AG08395 (cell line): ENCODE data around the gene MSI2.

Experiments used
- DNase-seq: peaks from one replicate; pipeline ENCODE4 v3.0.0; 2012; ENCODE audit warnings: mixed read lengths, low spot score

The MSI2 gene

DNA sequence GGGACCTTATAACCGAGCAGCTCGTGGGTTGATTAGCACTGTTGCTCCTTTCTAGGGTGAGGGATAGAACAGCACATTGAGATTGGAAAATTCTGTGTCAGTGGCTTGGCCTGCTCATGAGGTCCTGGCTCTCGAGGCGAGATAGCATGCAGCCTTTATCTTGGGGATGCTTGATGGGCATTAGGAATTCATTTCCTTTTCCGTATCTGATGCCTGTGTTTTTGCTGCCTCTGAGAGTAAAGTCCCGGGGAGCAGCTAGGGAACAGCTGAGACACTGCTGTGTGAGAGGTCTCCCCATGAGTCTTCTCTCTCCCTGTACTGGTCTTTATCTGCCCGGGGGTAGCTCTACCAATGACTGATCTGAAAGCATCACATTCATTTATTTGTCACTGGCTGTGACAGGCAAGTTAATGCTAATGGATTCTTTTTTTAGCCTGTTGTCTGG lies 14.5 kb downstream of the MSI2 start:
- DNase-seq, result no peak

DNA sequence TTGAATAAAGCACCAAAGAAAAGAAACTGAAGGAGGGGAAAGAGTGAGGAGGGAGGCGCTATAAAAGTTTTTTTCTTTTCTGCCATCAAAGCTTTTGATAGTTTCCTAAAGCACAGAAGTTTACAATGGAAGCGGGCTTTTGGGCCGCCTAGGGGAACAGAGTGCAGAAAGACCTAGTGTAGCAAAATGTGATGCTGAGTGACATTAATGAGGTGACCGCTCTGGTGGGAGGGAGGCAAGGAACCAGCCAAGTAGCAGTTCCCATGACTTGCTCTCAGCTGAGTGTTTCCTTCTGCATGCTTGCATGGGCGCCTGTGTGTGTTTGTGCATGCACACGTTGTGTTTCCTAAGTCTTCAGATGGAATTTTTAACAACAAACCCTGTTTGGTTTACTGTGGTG lies 15.5 kb downstream of the MSI2 start:
- DNase-seq, result no peak

DNA sequence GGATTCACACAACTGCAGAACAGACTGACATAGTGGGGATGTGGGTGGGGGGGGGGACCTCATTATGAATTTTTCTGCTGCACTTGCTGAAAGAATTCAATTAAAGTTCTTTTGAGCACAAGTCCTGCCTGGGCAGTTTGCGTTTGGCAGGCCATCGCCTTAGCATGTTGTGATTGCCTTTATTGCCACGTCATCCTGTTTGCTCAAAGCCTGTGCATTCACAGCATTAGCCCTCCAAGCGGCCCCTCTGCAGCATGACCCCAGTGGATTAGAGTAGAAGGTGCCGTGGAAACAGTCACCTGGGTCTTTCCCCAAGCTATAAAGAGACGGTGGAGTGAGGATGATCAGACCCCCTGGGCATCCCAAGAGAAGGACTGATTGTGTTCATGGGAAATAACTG lies 17.2 kb downstream of the MSI2 start:
- DNase-seq, result no peak

DNA sequence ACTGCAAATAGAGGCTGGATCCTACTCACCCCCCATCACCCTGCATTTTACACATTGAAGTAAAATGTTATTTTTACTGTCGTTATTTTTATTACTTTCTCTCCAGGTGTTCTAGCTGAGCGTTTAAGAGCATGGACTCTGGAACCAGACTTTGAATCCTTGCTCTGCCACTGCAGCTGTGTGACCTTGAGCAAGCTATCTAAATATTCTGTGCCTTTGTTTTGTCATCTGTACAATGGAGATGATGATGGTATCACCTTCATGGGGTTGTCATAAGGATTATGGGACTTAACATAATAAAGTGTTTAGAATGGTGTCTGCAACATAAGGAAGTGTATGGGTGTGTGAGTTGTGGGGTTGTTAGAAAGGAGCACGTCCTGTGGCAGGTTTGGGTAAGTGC lies 17.8 kb downstream of the MSI2 start:
- DNase-seq, result no peak

DNA sequence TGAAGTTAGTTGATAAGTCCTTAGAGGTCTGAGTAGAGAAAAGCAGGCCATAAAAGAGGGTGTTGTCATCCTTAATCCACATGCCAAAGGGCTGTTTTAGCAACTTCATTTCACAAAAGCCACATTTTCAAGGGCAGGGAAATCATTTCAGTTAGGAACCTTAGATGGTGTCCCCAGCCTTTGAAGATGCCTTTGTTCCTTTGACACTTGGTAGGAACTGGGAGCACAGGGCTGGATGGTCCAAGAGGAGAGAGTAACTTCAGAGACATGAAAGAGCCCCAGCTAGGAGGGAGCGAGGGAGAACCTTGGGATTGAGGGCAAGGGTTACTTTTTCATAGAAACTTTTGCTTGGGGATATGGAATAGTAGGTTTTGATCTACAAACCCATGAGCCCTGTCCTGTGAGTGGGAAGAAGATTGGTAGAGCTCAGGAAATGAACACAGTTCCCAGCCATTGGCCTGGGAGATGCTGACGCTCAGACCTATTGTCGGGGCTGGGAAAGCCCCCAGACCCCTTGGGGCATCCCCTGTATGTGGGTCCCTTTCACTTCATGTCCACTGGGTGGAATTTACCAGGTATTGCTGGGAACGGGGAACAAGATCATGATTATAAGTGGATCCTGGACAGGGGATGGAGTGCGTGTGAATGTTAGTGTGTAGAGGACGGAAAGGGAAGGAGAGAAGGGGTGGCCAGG lies 18.9 kb downstream of the MSI2 start:
- DNase-seq, result no peak

DNA sequence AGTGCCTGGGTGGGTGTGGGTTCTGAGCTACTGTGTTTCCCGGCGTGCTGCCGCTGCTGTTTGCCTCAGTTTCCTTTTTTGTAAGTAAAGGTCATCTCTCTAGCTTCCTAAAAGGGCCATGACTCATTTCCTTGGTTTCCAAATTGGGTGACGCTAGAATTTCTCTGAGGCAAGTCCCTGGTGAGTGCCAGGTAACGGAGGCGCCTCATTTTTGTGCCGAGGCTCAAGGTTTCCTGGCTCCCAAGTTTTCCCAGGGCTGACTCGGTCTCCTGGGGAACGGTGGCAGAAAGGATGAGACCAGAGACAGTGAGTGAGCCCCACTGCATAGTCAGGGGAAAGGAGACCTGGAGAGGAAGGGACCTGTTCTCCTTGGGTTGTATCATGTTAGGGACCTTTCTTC lies 20.3 kb downstream of the MSI2 start:
- no peak for DNase-seq

DNA sequence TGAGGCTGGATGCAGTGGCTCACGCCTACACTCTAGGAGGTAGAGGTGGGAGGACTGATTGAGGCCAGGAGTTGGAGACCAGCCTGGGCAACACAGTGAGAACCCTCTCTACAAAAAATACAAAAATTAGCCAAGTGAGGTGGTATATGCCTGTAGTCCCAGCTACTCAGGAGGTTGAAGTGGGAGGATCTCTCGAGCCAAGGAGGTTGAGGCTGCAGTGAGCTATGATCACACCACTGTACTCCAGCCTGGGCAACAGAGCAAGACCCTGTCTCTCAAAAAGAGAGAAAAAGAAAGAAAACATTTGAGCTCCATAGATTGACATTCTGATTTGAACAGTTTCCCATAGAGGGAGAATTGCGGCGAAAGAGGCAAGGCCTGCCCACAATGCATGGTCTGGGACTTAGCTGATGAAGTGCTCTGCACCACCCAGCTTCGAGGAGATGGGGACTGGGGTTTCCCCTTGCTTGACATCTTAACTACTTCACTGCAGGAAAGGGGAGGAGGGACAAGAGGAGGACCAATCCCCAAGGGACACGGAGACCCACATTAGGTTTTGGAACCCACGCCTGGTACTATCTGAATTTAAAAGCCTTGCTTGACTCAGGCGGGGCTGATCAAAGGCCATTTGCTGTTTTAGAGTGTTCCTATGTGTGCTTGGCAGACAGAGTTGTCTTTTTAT lies 21.7 kb downstream of the MSI2 start:
- no peak for DNase-seq

DNA sequence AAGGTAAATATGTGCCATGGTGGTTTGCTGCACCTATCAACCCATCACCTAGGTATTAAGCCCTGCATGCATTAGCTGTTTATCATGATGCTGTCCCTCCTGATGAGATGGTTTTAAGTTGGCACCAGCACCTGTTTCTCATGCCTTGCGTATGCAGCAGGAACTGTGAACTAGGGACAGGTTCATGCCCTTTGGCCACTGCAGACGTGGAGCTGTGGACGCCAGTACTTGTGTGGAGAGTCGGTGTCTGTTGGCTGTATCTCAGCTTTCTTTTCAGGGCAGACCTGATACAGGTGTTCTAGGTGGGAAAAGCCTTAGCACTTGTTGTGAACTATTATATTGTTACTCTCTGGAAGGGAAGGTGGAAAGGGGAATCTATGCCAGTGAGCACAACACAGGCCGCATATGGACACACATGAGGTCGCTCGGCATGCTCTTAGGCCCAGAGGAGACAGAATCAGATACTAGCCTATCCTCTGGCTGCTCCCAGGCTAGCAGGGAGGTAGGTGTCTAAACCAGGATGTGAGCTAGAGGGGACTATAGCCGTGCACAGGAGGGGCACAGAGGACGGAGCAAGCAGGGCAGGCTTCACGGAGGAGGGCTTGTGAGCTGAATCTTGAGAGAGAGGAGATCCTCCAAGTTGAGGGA lies 22.5 kb downstream of the MSI2 start:
- DNase-seq, result no peak

DNA sequence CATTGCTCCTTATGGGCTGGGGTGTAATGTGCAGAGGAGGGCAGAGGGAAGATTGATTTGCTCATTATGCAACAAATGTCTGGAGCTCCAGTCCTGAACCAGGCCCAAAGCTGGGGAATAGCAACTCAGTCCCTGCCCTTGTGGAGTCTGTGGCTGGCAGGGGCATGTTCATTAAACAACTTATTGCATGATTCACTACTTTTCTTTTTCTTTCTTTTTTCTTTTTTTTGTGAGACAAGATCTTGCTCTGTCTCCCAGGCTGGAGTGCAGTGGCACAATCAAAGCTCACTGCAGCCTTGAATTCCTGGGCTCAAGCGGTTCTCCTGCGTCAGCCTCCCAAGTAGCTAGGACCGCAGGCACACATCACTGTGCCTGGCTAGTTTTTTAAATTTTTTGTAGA lies 23.1 kb downstream of the MSI2 start:
- DNase-seq, result no peak

DNA sequence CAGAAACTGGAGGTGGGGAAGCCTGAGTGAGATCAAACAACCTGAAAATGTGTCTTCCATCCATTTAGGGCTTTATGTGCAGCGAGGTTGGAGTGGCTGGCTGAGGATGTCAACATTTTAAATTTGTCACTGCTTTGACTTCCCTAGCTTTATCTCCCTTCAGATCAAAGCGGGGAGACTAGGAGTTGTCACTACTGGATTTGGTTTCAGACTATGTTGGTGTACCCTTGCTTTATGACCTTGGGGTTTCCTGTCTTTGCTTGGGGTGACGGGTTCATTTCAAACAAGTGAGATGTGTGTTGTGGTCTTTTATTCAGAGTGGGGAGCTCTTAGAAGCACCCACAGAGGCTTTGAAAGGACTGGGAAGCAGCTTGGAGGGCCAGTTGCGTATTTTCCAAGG lies 25.6 kb downstream of the MSI2 start:
- DNase-seq, result no peak

DNA sequence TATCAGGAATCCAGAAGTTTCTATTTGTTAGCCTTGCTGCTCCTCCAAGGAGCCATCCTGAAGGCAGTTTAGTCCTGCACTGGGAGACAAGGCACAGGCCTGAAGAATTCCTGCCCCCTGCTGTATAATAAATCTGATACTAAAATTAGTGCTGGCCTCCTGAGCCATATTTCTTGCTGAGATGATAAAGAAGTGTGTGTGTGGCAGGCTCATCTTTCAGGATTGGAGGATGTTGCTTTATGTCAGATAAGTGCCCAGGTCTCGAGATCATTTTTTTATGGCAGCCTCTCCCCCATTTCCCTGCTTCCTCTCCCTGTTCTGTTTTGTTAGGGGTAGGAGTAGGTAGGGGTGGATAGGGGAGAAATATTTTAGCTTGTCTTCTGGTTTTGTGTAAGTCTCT lies 26.0 kb downstream of the MSI2 start:
- DNase-seq, result no peak

DNA sequence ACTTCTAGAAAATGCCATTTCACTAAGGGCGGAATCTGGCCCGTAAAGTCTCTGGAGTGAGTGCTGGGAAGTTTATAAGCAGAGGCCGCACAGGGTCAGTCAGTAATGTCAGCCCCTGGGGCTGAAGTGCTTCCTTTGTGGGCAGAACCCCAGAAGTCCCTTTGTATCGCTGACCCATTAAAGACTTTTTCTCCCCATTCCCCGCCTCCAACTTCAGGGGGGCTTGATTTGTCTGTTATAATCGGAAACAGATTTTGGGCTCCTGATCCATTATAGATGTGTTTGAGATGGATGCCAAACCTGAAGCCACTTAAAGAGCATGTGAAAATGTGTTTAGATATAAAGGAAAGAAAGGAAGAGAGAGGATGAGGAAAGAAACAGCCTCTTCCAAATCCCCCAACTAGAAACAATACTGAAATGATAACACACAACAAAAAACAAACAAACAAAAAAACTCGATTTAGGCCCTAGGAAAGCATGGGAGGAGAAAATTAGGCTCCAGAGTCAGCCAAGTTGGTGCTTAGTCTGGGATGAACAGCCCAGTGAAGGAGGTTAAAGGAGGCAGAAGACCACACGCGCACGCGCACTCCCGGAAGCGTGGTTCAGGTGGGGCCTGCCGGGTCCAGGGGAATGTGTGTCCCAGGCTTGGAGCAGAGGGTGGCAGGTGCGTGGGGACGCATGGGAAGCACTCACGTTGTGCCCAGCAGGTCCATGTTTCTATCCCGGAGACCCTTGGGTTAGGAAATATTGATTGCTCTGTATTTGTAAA lies 27.1 kb downstream of the MSI2 start:
- DNase-seq, result no peak

DNA sequence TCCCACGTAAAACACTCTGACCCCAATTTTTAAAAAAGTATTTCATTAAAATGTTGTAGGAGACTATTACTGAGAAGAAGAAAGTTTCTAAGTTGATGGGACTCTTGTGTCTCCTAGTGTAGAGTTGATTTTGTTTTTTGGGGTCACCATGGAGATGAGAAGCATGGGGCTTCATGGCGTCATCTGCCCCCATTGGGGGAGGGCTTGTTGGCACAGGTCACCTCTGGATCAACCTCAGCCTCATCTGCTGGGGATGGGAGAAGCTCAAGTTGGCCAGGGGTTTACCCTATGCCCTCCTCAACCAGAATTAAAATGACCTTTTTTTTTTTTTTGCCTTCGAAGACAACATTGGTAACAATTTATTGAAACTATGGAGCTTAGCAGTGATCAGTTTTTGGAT lies 28.3 kb downstream of the MSI2 start:
- DNase-seq, result no peak

DNA sequence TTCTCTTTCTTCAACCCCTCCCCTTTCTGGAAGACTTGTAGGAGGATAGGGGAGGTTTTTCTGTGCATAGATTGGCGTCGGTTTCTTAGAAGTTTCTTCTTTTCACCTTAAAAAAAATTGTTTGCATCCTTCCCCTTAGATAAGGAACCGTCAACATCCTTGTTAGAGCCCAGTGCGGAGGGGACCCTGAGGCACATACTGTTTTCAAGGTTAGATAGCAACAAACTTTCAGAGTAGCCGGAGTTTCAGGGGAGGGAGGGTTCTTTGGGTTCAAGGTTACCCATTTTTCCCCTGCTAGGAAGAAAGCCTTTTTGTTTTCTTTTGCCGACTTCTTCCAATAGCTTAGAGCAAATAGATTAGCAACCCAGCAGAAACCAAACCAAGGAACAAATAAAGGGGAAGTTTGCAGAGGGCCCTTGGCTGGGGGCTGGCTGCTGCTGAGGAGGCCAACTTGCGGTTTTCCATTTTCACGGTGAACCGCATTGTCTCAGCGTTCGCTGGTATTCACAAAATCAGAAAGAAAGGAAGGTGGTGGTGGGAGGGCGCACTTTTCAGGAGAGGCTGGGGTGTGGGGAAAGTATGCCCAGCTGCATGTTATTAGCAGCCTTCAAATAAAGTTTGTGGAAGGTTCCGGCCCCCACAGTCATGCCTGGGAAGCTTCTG lies 28.8 kb downstream of the MSI2 start:
- DNase-seq, result no peak

DNA sequence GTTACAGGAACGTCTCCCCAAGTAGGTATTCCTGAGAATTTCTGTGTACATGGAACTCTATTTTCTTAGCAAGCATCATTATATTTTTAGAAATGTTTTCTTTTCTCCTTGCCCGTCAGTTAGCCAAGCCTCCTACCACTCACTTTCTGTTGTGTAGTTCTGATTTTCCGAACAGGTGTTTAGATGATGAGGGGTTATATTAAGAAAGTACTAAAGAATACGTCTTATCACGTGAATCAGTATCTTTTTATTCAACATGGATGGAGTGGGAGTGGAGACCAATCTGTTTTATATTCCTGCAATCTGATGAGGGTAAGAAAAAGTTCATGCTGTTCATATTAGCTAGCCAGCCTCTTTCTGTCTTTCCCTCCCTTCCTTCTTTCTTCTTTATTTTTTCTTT lies 29.4 kb downstream of the MSI2 start:
- DNase-seq, result no peak

DNA sequence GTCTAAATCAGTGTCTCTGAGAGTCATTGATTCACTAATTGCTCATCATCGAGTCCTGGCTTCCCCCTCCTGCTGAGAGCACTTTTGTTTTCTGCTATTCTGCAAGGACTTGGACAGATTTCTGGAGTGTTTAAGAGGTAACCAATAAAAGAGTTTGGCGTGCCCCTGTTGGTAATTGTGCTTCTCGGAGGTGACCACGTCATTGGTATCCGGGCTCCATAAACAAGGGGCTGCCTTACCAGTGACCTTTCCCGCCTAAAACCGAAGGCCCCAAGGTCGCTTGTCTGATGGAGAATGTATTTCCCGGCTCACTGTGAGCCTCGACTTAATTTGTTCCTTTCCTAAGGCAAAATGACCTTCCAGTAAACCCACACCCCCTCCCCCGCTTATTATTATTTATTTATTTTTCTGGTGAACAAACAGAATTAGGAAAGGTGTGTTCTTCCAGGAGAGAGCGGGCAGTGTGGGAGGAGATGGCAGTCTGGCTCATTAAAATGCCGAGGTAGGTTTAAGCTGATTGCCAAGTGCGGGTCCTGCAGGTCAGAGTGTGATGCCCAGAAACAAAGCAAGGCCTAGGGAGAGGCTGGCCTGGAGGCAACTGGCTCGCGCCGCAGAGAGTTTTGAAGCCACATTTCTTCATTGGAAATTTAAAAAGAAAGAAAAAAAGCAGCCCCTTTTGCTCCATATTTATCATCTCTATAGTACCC lies 30.2 kb downstream of the MSI2 start:
- DNase-seq, result no peak

DNA sequence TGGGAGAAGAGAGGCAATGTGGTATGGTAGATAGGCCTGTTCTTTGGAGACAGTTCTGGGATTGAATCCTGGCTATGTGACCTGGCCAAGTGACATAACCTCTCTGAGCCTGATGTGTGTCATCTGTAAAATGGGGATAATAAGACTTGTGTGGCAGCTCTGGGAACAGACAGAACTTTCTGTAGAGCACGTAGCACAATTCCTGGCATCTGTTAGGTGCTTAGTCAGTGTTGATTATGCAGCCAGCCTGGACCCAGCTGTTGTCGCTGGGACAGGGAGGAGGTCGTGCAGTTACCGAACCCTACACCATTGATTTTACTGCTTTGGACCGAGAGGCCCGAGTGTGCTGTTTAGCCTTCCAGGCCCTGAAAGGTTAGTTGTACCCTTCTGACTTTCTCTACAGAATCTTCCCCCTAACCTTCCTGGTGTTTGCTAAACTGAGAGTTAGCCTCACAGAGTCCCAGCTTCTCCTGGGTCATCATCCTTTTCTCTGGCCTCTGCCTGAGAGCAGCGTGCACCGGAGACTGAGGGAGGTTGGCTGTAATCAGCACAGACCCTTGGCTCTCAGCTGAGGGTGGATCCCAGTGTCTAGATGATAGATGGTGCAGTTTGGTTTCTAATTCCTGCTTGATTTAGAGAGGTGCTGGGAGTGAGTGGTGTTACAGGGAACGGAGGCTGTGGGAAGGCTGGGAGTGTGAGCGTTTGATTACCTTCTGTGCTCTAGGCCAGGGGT lies 31.9 kb downstream of the MSI2 start:
- peak; percentile 17 for DNase-seq

DNA sequence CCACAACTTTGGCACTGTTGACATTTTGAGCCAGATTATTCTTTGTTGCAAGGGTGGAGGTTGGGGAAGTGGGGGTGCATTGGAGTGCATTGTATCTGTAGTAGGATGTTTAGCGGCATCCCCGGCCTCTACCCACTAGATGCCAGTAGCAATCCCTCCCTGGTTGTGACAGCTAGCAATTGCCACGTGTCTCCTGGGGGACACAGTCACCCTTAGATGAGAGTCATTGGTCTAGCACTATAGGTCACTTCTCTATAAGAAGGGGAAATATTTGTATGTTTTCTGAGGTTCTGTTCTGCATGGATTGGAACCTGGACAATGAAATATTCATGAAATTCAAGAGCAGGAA lies 32.4 kb downstream of the MSI2 start:
- no peak for DNase-seq

DNA sequence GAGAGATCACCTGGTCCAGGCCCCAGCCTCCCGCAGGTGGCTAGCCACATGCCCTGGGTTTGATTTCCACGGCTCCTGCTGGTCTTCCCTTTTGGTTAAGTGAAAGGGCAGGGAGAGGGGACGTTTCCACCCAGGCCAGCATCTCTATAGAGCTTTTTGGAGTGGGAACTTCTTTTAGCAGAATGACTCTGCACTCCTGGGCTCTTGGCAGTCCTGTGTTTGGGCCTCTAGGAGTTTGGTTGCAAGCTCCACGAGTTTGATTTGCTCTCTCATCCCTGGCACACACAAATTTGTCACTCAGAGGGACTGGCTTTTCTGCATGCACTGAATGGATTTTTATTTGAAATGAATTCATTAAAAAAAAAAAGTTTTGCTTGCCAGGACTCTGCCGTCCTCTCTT lies 32.8 kb downstream of the MSI2 start:
- DNase-seq, result no peak

DNA sequence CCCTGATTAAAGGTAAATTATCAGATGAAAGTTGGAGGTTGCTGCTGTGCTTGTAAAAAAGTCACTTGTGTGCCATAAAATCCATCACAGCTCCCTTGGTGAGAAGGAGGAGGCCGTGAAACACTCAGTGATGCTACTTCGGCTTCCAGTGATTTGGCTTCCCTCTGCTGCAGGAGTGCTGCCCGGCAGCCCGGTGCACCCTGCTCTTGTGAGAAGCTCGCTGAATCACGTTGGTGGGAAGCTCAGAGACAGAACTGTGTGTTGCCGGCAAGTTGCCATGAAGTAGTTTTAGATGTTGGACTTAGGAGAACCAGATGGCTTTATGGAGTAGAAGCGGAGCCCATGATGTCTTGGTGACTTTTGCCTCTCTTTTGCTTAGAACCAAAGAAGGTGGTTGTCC lies 33.3 kb downstream of the MSI2 start:
- no peak for DNase-seq

DNA sequence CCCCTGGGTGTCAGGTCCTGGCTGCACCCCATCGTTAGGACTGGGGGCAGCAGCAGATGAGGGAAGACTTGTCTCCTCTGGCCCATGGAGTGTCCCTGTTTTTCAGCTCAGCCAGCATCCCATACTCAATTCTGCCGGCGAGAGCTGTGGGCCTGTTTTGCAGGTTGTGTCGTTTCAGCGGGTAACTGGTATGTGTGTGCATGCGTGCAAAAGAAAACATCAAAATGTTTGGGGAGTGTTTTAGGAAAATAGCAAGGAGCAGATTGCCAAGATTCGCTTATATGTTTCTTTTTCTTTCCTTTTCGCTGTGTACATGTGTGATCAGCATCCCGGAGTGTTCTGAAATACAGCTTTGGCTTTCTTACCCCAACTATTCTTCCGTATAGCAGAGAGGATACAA lies 34.7 kb downstream of the MSI2 start:
- DNase-seq, result no peak
